ENCODE data around the gene OTUB1. TPM values are rescaled to one million over a fixed set of nuclear protein-coding genes. Genes with fewer than 3 reads are reported as not detected.

Gene OTUB1
- 10 to 100 TPM; 54.6 to 91.5 TPM for polyA plus RNA-seq

DNA sequence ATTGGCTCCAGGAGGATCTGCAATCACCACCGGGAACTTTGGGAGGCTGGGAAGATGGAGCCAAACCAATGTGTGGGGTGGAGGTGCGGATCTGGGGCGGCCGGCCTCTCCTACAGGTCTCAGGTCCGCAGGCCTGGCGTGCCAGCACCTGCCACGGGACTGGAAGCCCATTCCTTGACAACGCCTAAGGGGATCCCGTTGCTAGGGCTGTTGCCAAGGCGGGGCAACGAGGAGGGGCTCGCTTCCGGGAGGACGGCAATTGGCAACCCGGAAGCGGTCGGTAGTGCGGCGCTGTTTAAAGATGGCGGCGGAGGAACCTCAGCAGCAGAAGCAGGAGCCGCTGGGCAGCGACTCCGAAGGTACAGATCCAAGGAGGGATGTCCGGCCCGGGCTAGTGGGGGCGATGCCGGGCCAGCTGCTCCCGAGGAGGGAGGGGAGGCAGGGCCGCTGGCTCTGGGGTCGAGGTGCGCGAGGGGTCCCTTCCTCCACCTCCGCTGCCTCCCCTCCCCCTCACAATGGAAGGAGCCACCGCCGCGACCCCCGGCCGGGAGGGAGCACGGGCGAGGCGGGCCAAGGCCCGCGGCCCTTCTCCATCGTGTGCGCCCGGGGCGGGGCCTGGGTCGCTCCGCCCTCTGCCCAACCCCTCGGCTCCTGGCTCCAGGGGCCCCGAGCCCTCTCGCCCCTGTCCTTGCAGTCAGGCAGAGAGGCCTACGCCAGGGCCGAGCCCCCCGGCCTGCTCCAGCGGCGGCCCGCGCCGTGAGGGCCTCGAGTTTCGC is at the start of gene OTUB1:
TSS of gene OTUB1 (plus strand) at position 283 of the 776 bp plus-strand sequence. CDS start at position 302, 19 bp downstream.
- Histone ChIP-seq H3K27me3 (ENCODE audit: control insufficient read depth in 1 of 2, insufficient read depth in 2 of 2, low read length in 2 of 2) (no peaks in the 10 kb centered on the region), H3K36me3 (ENCODE audit: control insufficient read depth in 2 of 2, insufficient read depth in 2 of 2, low read length in 1 of 2) (peaks cover 6 to 8% of the 10 kb centered on the region in 2 donors), H3K4me3 (ENCODE audit: low read depth in 1 of 2, low read length in 2 of 2) (peak within 1 kb of the TSS; percentile 81 to 92), H3K27ac (ENCODE audit: low read depth in 2 of 2, low read length in 1 of 2) (peak within 1 kb of the TSS; percentile 82 to 98), H3K4me1 (ENCODE audit: control insufficient read depth in 2 of 2, insufficient read depth in 2 of 2, low read length in 1 of 2) (peaks cover 2 to 9% of the 10 kb centered on the region in 2 donors), H3K9me3 (ENCODE audit: control insufficient read depth in 2 of 2, insufficient read depth in 1 of 2, low read depth in 1 of 2, low read length in 1 of 2) (no peaks in the 10 kb centered on the region)
- WGBS, 2 donors: 0% methylated on average over 43 to 63 of the region's 63 CpGs

GRCh38 chr11:63937713-63938478 is 48.3 kb upstream of the OTUB1 start:
- WGBS, 2 donors: 21 to 25% methylated on average over 30 of the region's 30 CpGs

GRCh38 chr11:63938479-63939396 is 47.5 kb upstream of the OTUB1 start, which contains the start of gene NAA40:
Gene NAA40 (plus strand): TSS chr11:63939002. CDS start chr11:63939097, 95 bp downstream.
- Histone ChIP-seq H3K4me1 (ENCODE audit: control insufficient read depth in 2 of 2, insufficient read depth in 2 of 2, low read length in 1 of 2) (peaks cover 0 to 7% of the 10 kb centered on the region in 2 donors), H3K27ac (ENCODE audit: low read depth in 2 of 2, low read length in 1 of 2) (peak within 1 kb of the TSS; percentile 38 to 88), H3K4me3 (ENCODE audit: low read depth in 1 of 2, low read length in 2 of 2) (peak within 1 kb of the TSS; percentile 77 to 82), H3K27me3 (ENCODE audit: control insufficient read depth in 1 of 2, insufficient read depth in 2 of 2, low read length in 2 of 2) (no peaks in the 10 kb centered on the region), H3K36me3 (ENCODE audit: control insufficient read depth in 2 of 2, insufficient read depth in 2 of 2, low read length in 1 of 2) (peaks cover 0 to 3% of the 10 kb centered on the region in 2 donors), H3K9me3 (ENCODE audit: control insufficient read depth in 2 of 2, insufficient read depth in 1 of 2, low read depth in 1 of 2, low read length in 1 of 2) (no peaks in the 10 kb centered on the region)
- WGBS, 2 donors: 0% methylated on average over 68 to 90 of the region's 92 CpGs

More at GRCh38 chr11:63937713-63938478, 48.3 kb upstream of the OTUB1 start:
- H3K9me3 ChIP-seq (ENCODE audit: control insufficient read depth in 2 of 2, insufficient read depth in 1 of 2, low read depth in 1 of 2, low read length in 1 of 2): no peaks in the 10 kb centered on the region
- H3K36me3 ChIP-seq (ENCODE audit: control insufficient read depth in 2 of 2, insufficient read depth in 2 of 2, low read length in 1 of 2): no peaks in the 10 kb centered on the region
- peak overlapping the region; percentile 77 to 82 for H3K4me3 ChIP-seq (ENCODE audit: low read depth in 1 of 2, low read length in 2 of 2)
- H3K4me1 ChIP-seq (ENCODE audit: control insufficient read depth in 2 of 2, insufficient read depth in 2 of 2, low read length in 1 of 2): peaks cover 0 to 4% of the 10 kb centered on the region in 2 donors
- H3K27me3 ChIP-seq (ENCODE audit: control insufficient read depth in 1 of 2, insufficient read depth in 2 of 2, low read length in 2 of 2): no peaks in the 10 kb centered on the region
- H3K27ac ChIP-seq (ENCODE audit: low read depth in 2 of 2, low read length in 1 of 2): peak overlapping the region in 1 of 2 donors; percentile 57

GRCh38 chr11:63939397-63939891 is 46.8 kb upstream of the OTUB1 start:
- peaks cover 0 to 3% of the 10 kb centered on the region in 2 donors for H3K36me3 ChIP-seq (ENCODE audit: control insufficient read depth in 2 of 2, insufficient read depth in 2 of 2, low read length in 1 of 2)
- H3K27ac ChIP-seq (ENCODE audit: low read depth in 2 of 2, low read length in 1 of 2): peak overlapping the region in 1 of 2 donors; percentile 88
- no peaks in the 10 kb centered on the region for H3K9me3 ChIP-seq (ENCODE audit: control insufficient read depth in 2 of 2, insufficient read depth in 1 of 2, low read depth in 1 of 2, low read length in 1 of 2)
- H3K4me1 ChIP-seq (ENCODE audit: control insufficient read depth in 2 of 2, insufficient read depth in 2 of 2, low read length in 1 of 2): peaks cover 0 to 7% of the 10 kb centered on the region in 2 donors
- no peaks in the 10 kb centered on the region for H3K27me3 ChIP-seq (ENCODE audit: control insufficient read depth in 1 of 2, insufficient read depth in 2 of 2, low read length in 2 of 2)
- H3K4me3 ChIP-seq (ENCODE audit: low read depth in 1 of 2, low read length in 2 of 2): peak overlapping the region; percentile 77 to 82
- WGBS, 2 donors: 3% methylated on average over 26 of the region's 26 CpGs

DNA sequence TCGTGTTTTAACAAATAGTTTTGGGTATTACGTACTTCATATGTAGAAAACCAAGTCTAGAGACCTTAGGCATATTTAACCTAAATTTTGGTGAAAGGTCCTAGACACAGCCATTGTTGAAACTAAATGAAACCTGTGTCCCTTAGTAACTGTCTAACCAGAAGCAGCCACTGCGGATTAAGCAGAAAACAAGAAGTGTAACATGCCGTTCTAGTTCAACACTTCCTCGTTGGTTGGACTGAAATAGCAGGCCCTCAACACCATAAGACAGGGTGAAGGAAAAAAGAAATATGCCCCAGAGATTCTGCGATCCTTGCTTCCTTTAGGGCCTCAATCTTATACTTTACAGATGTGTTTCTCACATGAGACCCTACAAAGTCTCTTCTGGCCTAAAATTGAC is 45.5 kb upstream of the OTUB1 start:
- Histone ChIP-seq H3K27ac (ENCODE audit: low read depth in 2 of 2, low read length in 1 of 2) (no peak overlapping the region), H3K4me1 (ENCODE audit: control insufficient read depth in 2 of 2, insufficient read depth in 2 of 2, low read length in 1 of 2) (peaks cover 0 to 17% of the 10 kb centered on the region in 2 donors), H3K9me3 (ENCODE audit: control insufficient read depth in 2 of 2, insufficient read depth in 1 of 2, low read depth in 1 of 2, low read length in 1 of 2) (no peaks in the 10 kb centered on the region), H3K4me3 (ENCODE audit: low read depth in 1 of 2, low read length in 2 of 2) (no peak overlapping the region), H3K36me3 (ENCODE audit: control insufficient read depth in 2 of 2, insufficient read depth in 2 of 2, low read length in 1 of 2) (peaks cover 0 to 3% of the 10 kb centered on the region in 2 donors), H3K27me3 (ENCODE audit: control insufficient read depth in 1 of 2, insufficient read depth in 2 of 2, low read length in 2 of 2) (no peaks in the 10 kb centered on the region)
- WGBS, 2 donors: 71 to 77% methylated on average over 6 of the region's 6 CpGs

DNA sequence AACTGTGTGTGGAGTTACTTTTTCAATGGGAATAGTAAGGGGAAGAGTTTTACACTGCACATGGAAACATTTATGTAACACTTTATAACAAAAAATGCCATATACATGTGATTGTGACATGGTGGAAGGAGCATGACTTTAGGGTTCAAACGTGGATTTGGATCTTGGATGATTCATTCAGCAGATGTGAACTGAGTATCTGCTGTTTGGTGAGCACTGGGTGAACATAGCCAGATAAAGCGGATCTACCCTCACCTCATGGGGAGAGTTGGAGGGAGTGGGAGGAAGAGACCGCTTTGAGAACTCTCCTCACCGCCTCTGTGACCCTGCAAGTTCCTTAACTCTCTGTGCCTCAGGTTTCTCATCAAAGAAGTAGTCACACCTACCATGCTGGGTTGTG is 44.3 kb upstream of the OTUB1 start:
- no peaks in the 10 kb centered on the region for H3K27me3 ChIP-seq (ENCODE audit: control insufficient read depth in 1 of 2, insufficient read depth in 2 of 2, low read length in 2 of 2)

GRCh38 chr11:63942803-63943202 is 43.4 kb upstream of the OTUB1 start:
- Histone ChIP-seq H3K27me3 (ENCODE audit: control insufficient read depth in 1 of 2, insufficient read depth in 2 of 2, low read length in 2 of 2) (no peaks in the 10 kb centered on the region), H3K36me3 (ENCODE audit: control insufficient read depth in 2 of 2, insufficient read depth in 2 of 2, low read length in 1 of 2) (peaks cover 0 to 9% of the 10 kb centered on the region in 2 donors), H3K9me3 (ENCODE audit: control insufficient read depth in 2 of 2, insufficient read depth in 1 of 2, low read depth in 1 of 2, low read length in 1 of 2) (no peaks in the 10 kb centered on the region), H3K27ac (ENCODE audit: low read depth in 2 of 2, low read length in 1 of 2) (no peak overlapping the region), H3K4me1 (ENCODE audit: control insufficient read depth in 2 of 2, insufficient read depth in 2 of 2, low read length in 1 of 2) (peaks cover 0 to 17% of the 10 kb centered on the region in 2 donors), H3K4me3 (ENCODE audit: low read depth in 1 of 2, low read length in 2 of 2) (no peak overlapping the region)
- 82 to 90% methylated on average over 3 of the region's 3 CpGs for WGBS, 2 donors

More for the DNA sequence above, 44.3 kb upstream of the OTUB1 start:
- Histone ChIP-seq H3K9me3 (ENCODE audit: control insufficient read depth in 2 of 2, insufficient read depth in 1 of 2, low read depth in 1 of 2, low read length in 1 of 2) (no peaks in the 10 kb centered on the region), H3K4me3 (ENCODE audit: low read depth in 1 of 2, low read length in 2 of 2) (no peak overlapping the region), H3K4me1 (ENCODE audit: control insufficient read depth in 2 of 2, insufficient read depth in 2 of 2, low read length in 1 of 2) (peaks cover 0 to 17% of the 10 kb centered on the region in 2 donors), H3K36me3 (ENCODE audit: control insufficient read depth in 2 of 2, insufficient read depth in 2 of 2, low read length in 1 of 2) (peaks cover 0 to 9% of the 10 kb centered on the region in 2 donors), H3K27ac (ENCODE audit: low read depth in 2 of 2, low read length in 1 of 2) (no peak overlapping the region)
- 79 to 83% methylated on average over 4 of the region's 4 CpGs for WGBS, 2 donors

GRCh38 chr11:63944987-63945386 is 41.3 kb upstream of the OTUB1 start:
- Histone ChIP-seq H3K27ac (ENCODE audit: low read depth in 2 of 2, low read length in 1 of 2) (peak overlapping the region in 1 of 2 donors; percentile 56), H3K4me3 (ENCODE audit: low read depth in 1 of 2, low read length in 2 of 2) (no peak overlapping the region), H3K27me3 (ENCODE audit: control insufficient read depth in 1 of 2, insufficient read depth in 2 of 2, low read length in 2 of 2) (no peaks in the 10 kb centered on the region), H3K9me3 (ENCODE audit: control insufficient read depth in 2 of 2, insufficient read depth in 1 of 2, low read depth in 1 of 2, low read length in 1 of 2) (no peaks in the 10 kb centered on the region), H3K4me1 (ENCODE audit: control insufficient read depth in 2 of 2, insufficient read depth in 2 of 2, low read length in 1 of 2) (peaks cover 0 to 13% of the 10 kb centered on the region in 2 donors), H3K36me3 (ENCODE audit: control insufficient read depth in 2 of 2, insufficient read depth in 2 of 2, low read length in 1 of 2) (peaks cover 0 to 9% of the 10 kb centered on the region in 2 donors)
- 35 to 57% methylated on average over 8 of the region's 8 CpGs for WGBS, 2 donors
